HG02798 (cell line): ENCODE measurements around the gene OR52E6.

Experiments used
- ATAC-seq: cut with Tn5 transposase; IDR thresholded peaks from one replicate; pipeline ENCODE4 v1.9.1; 2021; ENCODE audit warnings: mild to moderate bottlenecking; ENCODE audit not compliant: unreplicated experiment, poor library complexity

The OR52E6 gene

GRCh38 chr11:5841797-5842196, at the start of gene OR52E6:
TSS of gene OR52E6 (minus strand) at chr11:5841897. CDS start at chr11:5841897, 0 bp downstream.
- no peak for ATAC-seq

- no peak for ATAC-seq
Measured at GRCh38 chr11:5891216-5891800, 49.6 kb upstream of the OR52E6 start.

GRCh38 chr11:5887661-5888060, 46.0 kb upstream of the OR52E6 start:
- ATAC-seq, result no peak

GRCh38 chr11:5887172-5887571, 45.5 kb upstream of the OR52E6 start:
- no peak for ATAC-seq

- no peak for ATAC-seq
Measured at GRCh38 chr11:5881756-5882155, 40.1 kb upstream of the OR52E6 start.

- ATAC-seq, result no peak
Measured at GRCh38 chr11:5880329-5880728, 38.6 kb upstream of the OR52E6 start, which contains the start of gene OR52E4. TSS of gene OR52E4 (plus strand) at chr11:5880629. CDS start at chr11:5884293, 3,664 bp downstream.

- ATAC-seq, result no peak
Measured at GRCh38 chr11:5878564-5878963, 36.9 kb upstream of the OR52E6 start.

GRCh38 chr11:5865826-5866225, 24.1 kb upstream of the OR52E6 start:
- no peak for ATAC-seq

GRCh38 chr11:5857590-5857989, 15.9 kb upstream of the OR52E6 start, which contains the start of gene OR52E8:
TSS of gene OR52E8 (minus strand) at chr11:5857690. CDS start at chr11:5857690, 0 bp downstream.
- no peak for ATAC-seq

GRCh38 chr11:5851002-5851401, 9.3 kb upstream of the OR52E6 start:
- ATAC-seq, result no peak

GRCh38 chr11:5847711-5848110, 6.0 kb upstream of the OR52E6 start:
- ATAC-seq, result no peak

- ATAC-seq, result no peak
Measured at GRCh38 chr11:5846701-5847100, 5.0 kb upstream of the OR52E6 start.

GRCh38 chr11:5837695-5838094, 4.0 kb downstream of the OR52E6 start:
- no peak for ATAC-seq

GRCh38 chr11:5833446-5833845, 8.3 kb downstream of the OR52E6 start:
- no peak for ATAC-seq

- no peak for ATAC-seq
Measured at GRCh38 chr11:5831196-5831829, 10.4 kb downstream of the OR52E6 start.

GRCh38 chr11:5818245-5818886, 23.3 kb downstream of the OR52E6 start:
- ATAC-seq, result peak; percentile 77

- ATAC-seq, result no peak
Measured at GRCh38 chr11:5815534-5815933, 26.2 kb downstream of the OR52E6 start.

- ATAC-seq, result no peak
Measured at GRCh38 chr11:5809905-5810795, 31.5 kb downstream of the OR52E6 start.

- ATAC-seq, result peak; percentile 20
Measured at GRCh38 chr11:5809122-5809519, 32.6 kb downstream of the OR52E6 start.

GRCh38 chr11:5808500-5809121, 33.1 kb downstream of the OR52E6 start, which contains the start of gene OR52N2:
TSS of gene OR52N2 (plus strand) at chr11:5808924. CDS start at chr11:5820336, 11,412 bp downstream.
- ATAC-seq, result peak; percentile 96
